Panc1 (cell line): ENCODE measurements around the gene FHIT. TPM values are rescaled to one million over a fixed set of nuclear protein-coding genes. Genes with fewer than 3 reads are reported as not detected.

Source experiments
- ATAC-seq: fragments of 200-7000 bp; cut with Tn5 transposase; 2 replicates; pipeline ENCODE4 v1.9.1; 2020; ENCODE audit warnings: mild to moderate bottlenecking, moderate library complexity
- BruUV-seq: library from RNA; stranded (reverse); fragments of 400-500 nt; replicated peaks from 2 replicates; lab custom pipeline; 2021; lab: Mats Ljungman, UMichigan
- CTCF ChIA-PET: fragments of 300-600 bp; sonication (Branson Sonifier 250); formaldehyde crosslinking; loops from one replicate; lab custom pipeline; 2022; ENCODE audit warnings: antibody characterized with exemption; lab: Charles Lee
- POLR2A ChIA-PET: fragments of 300-600 bp; sonication (Branson Sonifier 250); formaldehyde crosslinking; loops from one replicate; lab custom pipeline; 2022; ENCODE audit warnings: antibody characterized with exemption; lab: Charles Lee
- DNase-seq: peaks from one replicate; pipeline ENCODE4 v3.0.0-alpha.2; 2010; ENCODE audit warnings: low read depth, low spot score
- H3K27ac ChIP-seq: 2 replicates; pipeline ENCODE4 v1.5.1; 2011; ENCODE audit warnings: mild to moderate bottlenecking, low read length, inconsistent platforms
- H3K27me3 ChIP-seq: fragments of 200-500 bp; sonication (Bioruptor generic); 2 replicates; pipeline ENCODE4 v1.6.0; 2014; ENCODE audit warnings: low read length, inconsistent platforms; ENCODE audit not compliant: control insufficient read depth, insufficient read depth
- H3K36me3 ChIP-seq: fragments of 200-500 bp; sonication (Bioruptor generic); 2 replicates; pipeline ENCODE4 v1.5.1; 2014; ENCODE audit warnings: inconsistent platforms, mild to moderate bottlenecking, low read length, moderate library complexity; ENCODE audit not compliant: control insufficient read depth, insufficient read depth
- H3K4me1 ChIP-seq: 2 replicates; pipeline ENCODE4 v1.5.1; 2011; ENCODE audit warnings: inconsistent platforms, mild to moderate bottlenecking, low read length, moderate library complexity; ENCODE audit not compliant: control insufficient read depth, insufficient read depth
- H3K4me3 ChIP-seq, 2 experiments: 2 replicates each; pipeline ENCODE4 v1.5.1; 2011 to 2012; ENCODE audit warnings: low read depth in 2 of 2, low read length in 2 of 2, mild to moderate bottlenecking in 2 of 2, inconsistent platforms in 1 of 2, moderate library complexity in 1 of 2
- H3K9me3 ChIP-seq: fragments of 200-500 bp; sonication (Bioruptor generic); 2 replicates; pipeline ENCODE4 v1.5.1; 2014; ENCODE audit warnings: low read depth, mild to moderate bottlenecking, inconsistent platforms, low read length, moderate library complexity; ENCODE audit not compliant: control insufficient read depth, insufficient read depth
- POLR2AphosphoS5 ChIP-seq: IDR thresholded peaks from 2 replicates; pipeline ENCODE4 v1.6.1; 2012; ENCODE audit warnings: mild to moderate bottlenecking, low read depth, low read length, moderate library complexity
- SIN3A ChIP-seq: IDR thresholded peaks from 2 replicates; pipeline ENCODE4 v1.6.1; 2012; ENCODE audit warnings: low read depth, mild to moderate bottlenecking, low read length, moderate library complexity, borderline replicate concordance; ENCODE audit not compliant: insufficient read depth
- TCF7L2 ChIP-seq: IDR thresholded peaks from 2 replicates; pipeline ENCODE4 v1.6.1; 2011; ENCODE audit warnings: mild to moderate bottlenecking, low read depth, low read length, inconsistent platforms
- in situ Hi-C: cut with HindIII; loops from 2 replicates; pipeline ENCODE4 v1.10.0; 2016; ENCODE audit warnings: low sequenced_read_pairs, low pct_unique_long_range_greater_than_20kb
- intact Hi-C: fragments of 100-400 bp; cut with micrococcal nuclease; formaldehyde crosslinking; loops from one replicate; pipeline ENCODE4 v1.10.0; 2022; ENCODE audit not compliant: unreplicated experiment
- total RNA-seq: library from RNA; stranded (reverse); gene quantifications from one replicate; pipeline ENCODE4 v1.2.1, GENCODE V29; 2021; ENCODE audit not compliant: unreplicated experiment
- TF ChIP-seq, protein P1 (sequence below): fragments of 450-650 bp; IDR thresholded peaks from 2 replicates; pipeline ENCODE4 v1.5.1; 2017; ENCODE audit warnings: mild to moderate bottlenecking
- TF ChIP-seq, protein P2 (sequence below), 2 experiments: IDR thresholded peaks; 2 replicates each; pipeline ENCODE4 v1.6.1; 2011 to 2012; ENCODE audit warnings: low read depth in 2 of 2, control low read depth in 1 of 2, low read length in 1 of 2, mild to moderate bottlenecking in 1 of 2, moderate library complexity in 1 of 2; ENCODE audit not compliant: insufficient read depth in 1 of 2

The FHIT gene
- total RNA-seq, 1 experiment from 2014 or later: 2.2 TPM

DNA sequence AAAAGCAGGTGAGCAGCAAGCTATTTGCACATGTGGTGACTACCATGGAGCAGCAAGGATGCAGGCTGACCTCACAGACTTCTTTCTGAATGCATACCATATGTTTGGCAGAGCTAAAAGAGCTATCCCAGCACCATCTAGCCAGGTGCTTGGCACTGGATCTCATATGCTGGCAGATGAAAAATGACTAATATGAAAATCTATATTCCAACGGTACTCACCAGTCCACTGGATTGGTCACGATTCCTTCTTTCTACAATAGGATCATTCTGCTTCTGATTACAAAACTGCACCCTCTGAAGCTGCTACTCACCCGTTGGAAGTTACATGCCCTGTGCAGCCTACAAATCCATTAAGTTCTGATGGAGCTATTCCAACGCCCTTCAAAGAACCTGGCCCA, 1487.1 kb downstream of the FHIT start:
- ChIA-PET CTCF (no interaction called here), POLR2A (no interaction called here)
- no peaks in the 10 kb centered on the region for H3K4me1 ChIP-seq
- H3K4me3 ChIP-seq: no peak overlapping the region
- in situ Hi-C loops (no loop called here), intact Hi-C loops (no loop called here)
- TF ChIP-seq TCF7L2: no peak
- TF ChIP-seq SIN3A: no peak
- TF ChIP-seq, protein P1, sequence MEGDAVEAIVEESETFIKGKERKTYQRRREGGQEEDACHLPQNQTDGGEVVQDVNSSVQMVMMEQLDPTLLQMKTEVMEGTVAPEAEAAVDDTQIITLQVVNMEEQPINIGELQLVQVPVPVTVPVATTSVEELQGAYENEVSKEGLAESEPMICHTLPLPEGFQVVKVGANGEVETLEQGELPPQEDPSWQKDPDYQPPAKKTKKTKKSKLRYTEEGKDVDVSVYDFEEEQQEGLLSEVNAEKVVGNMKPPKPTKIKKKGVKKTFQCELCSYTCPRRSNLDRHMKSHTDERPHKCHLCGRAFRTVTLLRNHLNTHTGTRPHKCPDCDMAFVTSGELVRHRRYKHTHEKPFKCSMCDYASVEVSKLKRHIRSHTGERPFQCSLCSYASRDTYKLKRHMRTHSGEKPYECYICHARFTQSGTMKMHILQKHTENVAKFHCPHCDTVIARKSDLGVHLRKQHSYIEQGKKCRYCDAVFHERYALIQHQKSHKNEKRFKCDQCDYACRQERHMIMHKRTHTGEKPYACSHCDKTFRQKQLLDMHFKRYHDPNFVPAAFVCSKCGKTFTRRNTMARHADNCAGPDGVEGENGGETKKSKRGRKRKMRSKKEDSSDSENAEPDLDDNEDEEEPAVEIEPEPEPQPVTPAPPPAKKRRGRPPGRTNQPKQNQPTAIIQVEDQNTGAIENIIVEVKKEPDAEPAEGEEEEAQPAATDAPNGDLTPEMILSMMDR: no peak
- TF ChIP-seq POLR2AphosphoS5: no peak
- TF ChIP-seq, protein P2, sequence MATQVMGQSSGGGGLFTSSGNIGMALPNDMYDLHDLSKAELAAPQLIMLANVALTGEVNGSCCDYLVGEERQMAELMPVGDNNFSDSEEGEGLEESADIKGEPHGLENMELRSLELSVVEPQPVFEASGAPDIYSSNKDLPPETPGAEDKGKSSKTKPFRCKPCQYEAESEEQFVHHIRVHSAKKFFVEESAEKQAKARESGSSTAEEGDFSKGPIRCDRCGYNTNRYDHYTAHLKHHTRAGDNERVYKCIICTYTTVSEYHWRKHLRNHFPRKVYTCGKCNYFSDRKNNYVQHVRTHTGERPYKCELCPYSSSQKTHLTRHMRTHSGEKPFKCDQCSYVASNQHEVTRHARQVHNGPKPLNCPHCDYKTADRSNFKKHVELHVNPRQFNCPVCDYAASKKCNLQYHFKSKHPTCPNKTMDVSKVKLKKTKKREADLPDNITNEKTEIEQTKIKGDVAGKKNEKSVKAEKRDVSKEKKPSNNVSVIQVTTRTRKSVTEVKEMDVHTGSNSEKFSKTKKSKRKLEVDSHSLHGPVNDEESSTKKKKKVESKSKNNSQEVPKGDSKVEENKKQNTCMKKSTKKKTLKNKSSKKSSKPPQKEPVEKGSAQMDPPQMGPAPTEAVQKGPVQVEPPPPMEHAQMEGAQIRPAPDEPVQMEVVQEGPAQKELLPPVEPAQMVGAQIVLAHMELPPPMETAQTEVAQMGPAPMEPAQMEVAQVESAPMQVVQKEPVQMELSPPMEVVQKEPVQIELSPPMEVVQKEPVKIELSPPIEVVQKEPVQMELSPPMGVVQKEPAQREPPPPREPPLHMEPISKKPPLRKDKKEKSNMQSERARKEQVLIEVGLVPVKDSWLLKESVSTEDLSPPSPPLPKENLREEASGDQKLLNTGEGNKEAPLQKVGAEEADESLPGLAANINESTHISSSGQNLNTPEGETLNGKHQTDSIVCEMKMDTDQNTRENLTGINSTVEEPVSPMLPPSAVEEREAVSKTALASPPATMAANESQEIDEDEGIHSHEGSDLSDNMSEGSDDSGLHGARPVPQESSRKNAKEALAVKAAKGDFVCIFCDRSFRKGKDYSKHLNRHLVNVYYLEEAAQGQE (IDR thresholded peaks at IDR 0.05; ENCODE audit: insufficient read depth in 1 of 2, low read depth in 2 of 2, low read length in 1 of 2): no peak
- no peaks in the 10 kb centered on the region for H3K36me3 ChIP-seq
- DNase-seq: no peak
- no peaks in the 10 kb centered on the region for H3K27me3 ChIP-seq
- no peaks in the 10 kb centered on the region for H3K9me3 ChIP-seq
- H3K27ac ChIP-seq: no peak overlapping the region
- ATAC-seq: no peak
- no TSS peak for BruUV-seq

DNA sequence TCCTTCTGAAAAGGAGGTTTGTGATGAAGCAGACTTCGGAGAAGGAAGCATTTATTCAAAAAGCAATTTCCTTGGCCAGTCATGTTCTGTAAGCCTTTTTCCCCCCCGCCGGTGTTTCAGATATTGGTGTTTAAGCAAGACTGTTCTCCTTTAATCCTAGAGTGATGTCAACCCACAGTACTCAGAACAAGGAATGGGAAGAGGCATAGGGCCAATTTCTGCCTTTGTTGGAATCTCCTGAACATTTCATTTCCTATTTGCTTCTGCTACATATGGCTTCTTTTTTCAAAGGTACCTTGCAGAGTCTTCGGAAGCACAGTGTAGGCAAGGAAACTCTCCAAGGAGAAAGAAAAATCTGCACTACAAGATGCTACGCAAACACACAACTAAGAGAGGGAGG, 1488.3 kb downstream of the FHIT start:
- intact Hi-C loops: no loop called here
- no peak for ATAC-seq
- no peak for DNase-seq
- Histone ChIP-seq H3K9me3 (no peaks in the 10 kb centered on the region), H3K36me3 (no peaks in the 10 kb centered on the region), H3K4me3 (no peak overlapping the region), H3K27me3 (no peaks in the 10 kb centered on the region), H3K27ac (no peak overlapping the region), H3K4me1 (no peaks in the 10 kb centered on the region)
- in situ Hi-C loops: no loop called here
- ChIA-PET POLR2A (no interaction called here), CTCF (no interaction called here)
- no TSS peak for BruUV-seq
- no peak for TF ChIP-seq SIN3A
- TF ChIP-seq, protein P1: no peak
- TF ChIP-seq, protein P2 (IDR thresholded peaks at IDR 0.05; ENCODE audit: insufficient read depth in 1 of 2, low read depth in 2 of 2, low read length in 1 of 2): no peak
- TF ChIP-seq TCF7L2: no peak
- no peak for TF ChIP-seq POLR2AphosphoS5
